Omental fat pad (tissue), 4 donors: ENCODE results near the gene SOX8. TPM values are rescaled to one million over a fixed set of nuclear protein-coding genes. Genes with fewer than 3 reads are reported as not detected.

Source experiments
- ATAC-seq: fragments of 150-250 bp; one replicate; pipeline ENCODE4 v1.9.1; 2016; ENCODE audit warnings: mild to moderate bottlenecking, moderate library complexity; ENCODE audit not compliant: low FRiP score
- DNase-seq: peaks from one replicate; pipeline ENCODE4 v3.0.0-alpha.2; 2019; ENCODE audit warnings: low spot score
- CTCF ChIP-seq, 3 donors: fragments of 450-650 bp; IDR thresholded peaks; one replicate each; pipeline ENCODE4 v1.5.1; 2016 to 2017; ENCODE audit warnings: antibody characterized with exemption in 3 of 3, mild to moderate bottlenecking in 3 of 3, moderate library complexity in 2 of 3
- total RNA-seq, 4 donors: library from RNA; depleted of rRNA; stranded (reverse); fragments of >200 nt; gene quantifications; one replicate each; pipeline ENCODE4 v1.1.0, GENCODE V29; 2016

Gene SOX8
- total RNA-seq, 4 donors from 2014 or later: 0.19 to 2.9 (median 1.2) TPM

- DNase-seq (no peak), ATAC-seq (no peak)
- TF ChIP-seq CTCF (IDR thresholded peaks at IDR 0.05): no peak
Measured at GRCh38 chr16:987906-988305, 6.3 kb downstream of the SOX8 start.

GRCh38 chr16:988471-989353 is 7.1 kb downstream of the SOX8 start:
- TF ChIP-seq CTCF (IDR thresholded peaks at IDR 0.05): no peak
- DNase-seq: no peak
- no peak for ATAC-seq

- ATAC-seq (no peak), DNase-seq (no peak)
- TF ChIP-seq CTCF (IDR thresholded peaks at IDR 0.05): no peak
Measured at GRCh38 chr16:989354-989814, 7.8 kb downstream of the SOX8 start.

GRCh38 chr16:990516-991291 is 9.1 kb downstream of the SOX8 start:
- no peak for ATAC-seq
- no peak for TF ChIP-seq CTCF (IDR thresholded peaks at IDR 0.05)

GRCh38 chr16:991345-991744 is 9.8 kb downstream of the SOX8 start:
- no peak for TF ChIP-seq CTCF (IDR thresholded peaks at IDR 0.05)
- ATAC-seq: no peak
- DNase-seq: no peak

More at GRCh38 chr16:990516-991291, 9.1 kb downstream of the SOX8 start:
- DNase-seq: no peak

GRCh38 chr16:991773-992172 is 10.2 kb downstream of the SOX8 start:
- no peak for ATAC-seq
- no peak for TF ChIP-seq CTCF (IDR thresholded peaks at IDR 0.05)
- no peak for DNase-seq
